Testis (tissue), 3 donors: ENCODE data around the gene LMBRD2. TPM values are rescaled to one million over a fixed set of nuclear protein-coding genes. Genes with fewer than 3 reads are reported as not detected.
"Not testable (repeated sequence)": the region's sequence is repeated elsewhere in the genome, so short reads cannot be mapped to it uniquely, and the experiment has no call there.

Source experiments
- DNase-seq: peaks from one replicate; pipeline ENCODE4 v3.0.0-alpha.2; 2019
- H3K27ac ChIP-seq, 2 donors: fragments of 200-600 bp; sonication (generic); one replicate each; pipeline ENCODE4 v1.5.1; 2019
- H3K27me3 ChIP-seq: fragments of 200-600 bp; sonication (generic); one replicate; pipeline ENCODE4 v1.5.1; 2019
- H3K36me3 ChIP-seq: fragments of 200-600 bp; sonication (generic); one replicate; pipeline ENCODE4 v1.5.1; 2017; ENCODE audit warnings: low read depth; ENCODE audit errors: missing control alignments
- H3K4me1 ChIP-seq: fragments of 200-600 bp; sonication (generic); one replicate; pipeline ENCODE4 v1.5.1; 2019
- H3K4me3 ChIP-seq, 2 donors: fragments of 200-600 bp; sonication (generic); one replicate each; pipeline ENCODE4 v1.5.1; 2017 to 2019
- H3K9me3 ChIP-seq: fragments of 200-600 bp; sonication (generic); one replicate; pipeline ENCODE4 v1.5.1; 2017
- CTCF ChIP-seq, 3 experiments: fragments of 450-650 bp in 2 of 3; fragments of 200-600 bp in 1 of 3; sonication (generic) in 1 of 3; IDR thresholded peaks; one replicate each; pipeline ENCODE4 v1.5.1; 2016 to 2019; ENCODE audit warnings: antibody characterized with exemption in 3 of 3, mild to moderate bottlenecking in 2 of 3, moderate library complexity in 1 of 3
- POLR2A ChIP-seq: fragments of 450-650 bp; IDR thresholded peaks from one replicate; pipeline ENCODE4 v1.6.1; 2017; ENCODE audit warnings: antibody characterized with exemption, mild to moderate bottlenecking, moderate library complexity
- WGBS, 2 donors: methylation state at CpG; one replicate each; pipeline ENCODE4 v1.1.5; 2018; 5-methylcytosine and 5-hydroxymethylcytosine counted together
- intact Hi-C: fragments of 100-400 bp; cut with DNase I; formaldehyde crosslinking; loops from one replicate; pipeline ENCODE4 v1.15.1; 2023; ENCODE audit warnings: low total_unique reads
- polyA plus RNA-seq: library from polyadenylated mRNA; stranded (reverse); fragments of 350-450 nt; fragmentation: Illumina TruSeq; extraction: RNeasy Lipid Tissue Mini Kit (QIAGEN cat#74804); gene quantifications from one replicate; pipeline ENCODE4 v1.2.3, GENCODE V29; 2014; ENCODE audit warnings: low read depth, low replicate concordance; ENCODE audit not compliant: insufficient read depth
- total RNA-seq, 2 donors: library from RNA; depleted of rRNA; stranded (reverse); fragments of >200 nt; gene quantifications; one replicate each; pipeline ENCODE4 v1.2.3, GENCODE V29; 2016

The LMBRD2 gene
- total and polyA plus RNA-seq, 3 donors from 2014 or later = 6.3 to 24.4 (median 8.2) TPM

GRCh38 chr5:36145311-36145710, 6.4 kb downstream of the LMBRD2 start:
- H3K4me3 ChIP-seq = no peak overlapping the region
- H3K36me3 ChIP-seq = no peaks in the 10 kb centered on the region
- H3K27me3 ChIP-seq = no peaks in the 10 kb centered on the region
- peaks cover 2% of the 10 kb centered on the region for H3K4me1 ChIP-seq
- no peak overlapping the region for H3K27ac ChIP-seq
- TF ChIP-seq CTCF (IDR thresholded peaks at IDR 0.05) = no peak
- TF ChIP-seq POLR2A = no peak
- intact Hi-C loops = no loop called here
- 88 to 93% methylated on average over 4 of the region's 4 CpGs for WGBS, 2 donors
- DNase-seq = no peak
- H3K9me3 ChIP-seq = no peaks in the 10 kb centered on the region

GRCh38 chr5:36138900-36139683, 12.6 kb downstream of the LMBRD2 start:
- no peak for TF ChIP-seq POLR2A
- no peak for TF ChIP-seq CTCF (IDR thresholded peaks at IDR 0.05)
- Histone ChIP-seq H3K4me1 (no peaks in the 10 kb centered on the region), H3K27me3 (no peaks in the 10 kb centered on the region), H3K36me3 (no peaks in the 10 kb centered on the region), H3K9me3 (no peaks in the 10 kb centered on the region), H3K4me3 (no peak overlapping the region), H3K27ac (no peak overlapping the region)
- DNase-seq = no peak
- intact Hi-C loops = no loop called here
- 94 to 97% methylated on average over 4 to 7 of the region's 7 CpGs for WGBS, 2 donors

- H3K27me3 ChIP-seq = no peaks in the 10 kb centered on the region
- no peak for DNase-seq
- TF ChIP-seq CTCF (IDR thresholded peaks at IDR 0.05) (no peak), POLR2A (no peak)
- no peaks in the 10 kb centered on the region for H3K4me1 ChIP-seq
- H3K9me3 ChIP-seq = no peaks in the 10 kb centered on the region
- intact Hi-C loops = no loop called here
- no peaks in the 10 kb centered on the region for H3K36me3 ChIP-seq
- H3K4me3 ChIP-seq = no peak overlapping the region
- H3K27ac ChIP-seq = no peak overlapping the region
Observed at GRCh38 chr5:36136581-36136980, 15.1 kb downstream of the LMBRD2 start.

- Histone ChIP-seq H3K27me3 (no peaks in the 10 kb centered on the region), H3K9me3 (no peaks in the 10 kb centered on the region), H3K27ac (no peak overlapping the region), H3K4me1 (no peaks in the 10 kb centered on the region), H3K36me3 (no peaks in the 10 kb centered on the region), H3K4me3 (no peak overlapping the region)
- 96 to 98% methylated on average over 3 of the region's 3 CpGs for WGBS, 2 donors
- DNase-seq = no peak
- TF ChIP-seq CTCF (IDR thresholded peaks at IDR 0.05) = no peak
- TF ChIP-seq POLR2A = no peak
- intact Hi-C loops = no loop called here
Observed at GRCh38 chr5:36135988-36136387, 15.7 kb downstream of the LMBRD2 start.

GRCh38 chr5:36133009-36133408, 18.7 kb downstream of the LMBRD2 start:
- H3K9me3 ChIP-seq, DNase-seq, H3K27me3 ChIP-seq, H3K4me3 ChIP-seq, H3K4me1 ChIP-seq, H3K27ac ChIP-seq, intact Hi-C loops, H3K36me3 ChIP-seq: not testable (repeated sequence)
- WGBS, 2 donors = 95 to 100% methylated on average over 1 of the region's 1 CpG

GRCh38 chr5:36129666-36130065, 22.0 kb downstream of the LMBRD2 start:
- DNase-seq, H3K9me3 ChIP-seq, H3K4me1 ChIP-seq, H3K27ac ChIP-seq, H3K27me3 ChIP-seq, intact Hi-C loops, H3K4me3 ChIP-seq, H3K36me3 ChIP-seq: not testable (repeated sequence)
- WGBS, 2 donors = 95 to 97% methylated on average over 5 of the region's 5 CpGs
